ENCODE results near the gene BIRC5.
A peak's percentile ranks its signal among the peaks of the same experiment; 100 is the strongest.

DNA sequence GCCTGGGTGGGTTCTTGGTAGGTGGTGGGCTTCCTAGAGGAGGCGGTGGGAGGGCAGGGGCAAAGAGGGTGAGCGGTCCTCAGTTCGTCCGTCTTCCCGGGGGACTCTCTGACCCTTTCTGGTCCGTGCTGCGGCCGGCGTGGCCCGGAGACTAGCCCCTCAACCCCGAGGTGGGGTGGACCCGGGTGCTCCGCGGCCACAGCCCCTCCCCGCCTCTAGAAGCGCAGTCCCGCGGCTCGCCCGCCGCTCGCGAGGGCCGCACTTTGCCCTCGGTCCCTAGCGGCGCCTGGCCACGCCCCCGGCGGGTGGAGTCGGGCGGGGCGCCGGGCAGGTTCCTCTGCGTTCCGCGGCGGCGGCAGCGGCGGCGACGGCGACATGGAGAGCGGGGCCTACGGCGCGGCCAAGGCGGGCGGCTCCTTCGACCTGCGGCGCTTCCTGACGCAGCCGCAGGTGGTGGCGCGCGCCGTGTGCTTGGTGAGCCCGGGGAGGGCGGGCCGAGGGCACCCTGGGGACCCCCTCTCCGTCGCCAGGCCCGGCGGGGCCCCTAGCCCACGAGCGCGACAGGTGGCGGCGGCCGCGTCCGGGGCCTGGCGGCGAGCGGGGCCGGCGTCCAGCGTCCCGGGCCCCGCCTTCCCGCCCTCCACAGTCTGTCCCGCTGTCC is 45.7 kb upstream of the BIRC5 start, which contains the start of gene SYNGR2:
- TF ChIP-seq, protein P1, sequence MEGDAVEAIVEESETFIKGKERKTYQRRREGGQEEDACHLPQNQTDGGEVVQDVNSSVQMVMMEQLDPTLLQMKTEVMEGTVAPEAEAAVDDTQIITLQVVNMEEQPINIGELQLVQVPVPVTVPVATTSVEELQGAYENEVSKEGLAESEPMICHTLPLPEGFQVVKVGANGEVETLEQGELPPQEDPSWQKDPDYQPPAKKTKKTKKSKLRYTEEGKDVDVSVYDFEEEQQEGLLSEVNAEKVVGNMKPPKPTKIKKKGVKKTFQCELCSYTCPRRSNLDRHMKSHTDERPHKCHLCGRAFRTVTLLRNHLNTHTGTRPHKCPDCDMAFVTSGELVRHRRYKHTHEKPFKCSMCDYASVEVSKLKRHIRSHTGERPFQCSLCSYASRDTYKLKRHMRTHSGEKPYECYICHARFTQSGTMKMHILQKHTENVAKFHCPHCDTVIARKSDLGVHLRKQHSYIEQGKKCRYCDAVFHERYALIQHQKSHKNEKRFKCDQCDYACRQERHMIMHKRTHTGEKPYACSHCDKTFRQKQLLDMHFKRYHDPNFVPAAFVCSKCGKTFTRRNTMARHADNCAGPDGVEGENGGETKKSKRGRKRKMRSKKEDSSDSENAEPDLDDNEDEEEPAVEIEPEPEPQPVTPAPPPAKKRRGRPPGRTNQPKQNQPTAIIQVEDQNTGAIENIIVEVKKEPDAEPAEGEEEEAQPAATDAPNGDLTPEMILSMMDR (IDR thresholded peaks at IDR 0.05 in 2 of 3, conservative IDR thresholded peaks at IDR 0.05 in 1 of 3; ENCODE audit: borderline replicate concordance in 1 of 3, insufficient read depth in 1 of 3, low read depth in 2 of 3, low read length in 2 of 3): no peak
- TF ChIP-seq, protein P2, sequence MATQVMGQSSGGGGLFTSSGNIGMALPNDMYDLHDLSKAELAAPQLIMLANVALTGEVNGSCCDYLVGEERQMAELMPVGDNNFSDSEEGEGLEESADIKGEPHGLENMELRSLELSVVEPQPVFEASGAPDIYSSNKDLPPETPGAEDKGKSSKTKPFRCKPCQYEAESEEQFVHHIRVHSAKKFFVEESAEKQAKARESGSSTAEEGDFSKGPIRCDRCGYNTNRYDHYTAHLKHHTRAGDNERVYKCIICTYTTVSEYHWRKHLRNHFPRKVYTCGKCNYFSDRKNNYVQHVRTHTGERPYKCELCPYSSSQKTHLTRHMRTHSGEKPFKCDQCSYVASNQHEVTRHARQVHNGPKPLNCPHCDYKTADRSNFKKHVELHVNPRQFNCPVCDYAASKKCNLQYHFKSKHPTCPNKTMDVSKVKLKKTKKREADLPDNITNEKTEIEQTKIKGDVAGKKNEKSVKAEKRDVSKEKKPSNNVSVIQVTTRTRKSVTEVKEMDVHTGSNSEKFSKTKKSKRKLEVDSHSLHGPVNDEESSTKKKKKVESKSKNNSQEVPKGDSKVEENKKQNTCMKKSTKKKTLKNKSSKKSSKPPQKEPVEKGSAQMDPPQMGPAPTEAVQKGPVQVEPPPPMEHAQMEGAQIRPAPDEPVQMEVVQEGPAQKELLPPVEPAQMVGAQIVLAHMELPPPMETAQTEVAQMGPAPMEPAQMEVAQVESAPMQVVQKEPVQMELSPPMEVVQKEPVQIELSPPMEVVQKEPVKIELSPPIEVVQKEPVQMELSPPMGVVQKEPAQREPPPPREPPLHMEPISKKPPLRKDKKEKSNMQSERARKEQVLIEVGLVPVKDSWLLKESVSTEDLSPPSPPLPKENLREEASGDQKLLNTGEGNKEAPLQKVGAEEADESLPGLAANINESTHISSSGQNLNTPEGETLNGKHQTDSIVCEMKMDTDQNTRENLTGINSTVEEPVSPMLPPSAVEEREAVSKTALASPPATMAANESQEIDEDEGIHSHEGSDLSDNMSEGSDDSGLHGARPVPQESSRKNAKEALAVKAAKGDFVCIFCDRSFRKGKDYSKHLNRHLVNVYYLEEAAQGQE (IDR thresholded peaks at IDR 0.05; ENCODE audit: low read depth): no peak
- no peak for TF ChIP-seq CEBPB (IDR thresholded peaks at IDR 0.05; ENCODE audit: low read depth)
- TF ChIP-seq POLR2AphosphoS5 (IDR thresholded peaks at IDR 0.05; ENCODE audit: low read depth, low read length): peak; percentile 94
- TF ChIP-seq POLR2A (IDR thresholded peaks at IDR 0.05; ENCODE audit: borderline replicate concordance, extremely low read depth, insufficient read depth, insufficient read length): peak; percentile 84
- TF ChIP-seq ZNF274 (IDR thresholded peaks at IDR 0.05; ENCODE audit: low read depth, low read length): no peak

All from HCT116 (cell line).